HG03139 (cell line): Measurements from ENCODE around the gene SEC61A1.

Source experiments
- ATAC-seq: cut with Tn5 transposase; IDR thresholded peaks from one replicate; pipeline ENCODE4 v1.9.1; 2021; ENCODE audit not compliant: unreplicated experiment

SEC61A1 gene

GRCh38 chr3:128051837-128052594, at the start of gene SEC61A1:
Gene SEC61A1, plus strand, starts transcription at chr3:128052437. Its CDS starts 116 bp downstream, at chr3:128052553.
- ATAC-seq: peak; percentile 80

DNA sequence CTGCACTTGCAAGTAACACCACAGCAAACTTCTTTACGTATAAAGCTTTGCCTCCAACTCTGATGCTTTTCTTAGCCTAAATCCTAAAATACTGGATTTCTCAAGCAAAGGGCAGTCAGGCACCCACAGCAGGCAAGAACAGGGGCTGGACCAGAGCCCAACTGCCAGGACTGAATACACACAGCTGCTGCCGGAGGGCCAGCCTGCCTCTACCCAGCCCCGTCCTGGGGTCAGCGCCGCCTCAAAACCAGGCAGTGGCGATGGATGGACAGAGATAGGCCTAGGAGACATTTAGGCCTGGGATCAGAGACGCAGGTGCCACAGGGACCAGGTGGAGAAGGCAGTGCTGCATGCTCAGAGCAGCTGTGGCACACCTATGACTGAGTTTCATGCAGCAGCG, 47.6 kb upstream of the SEC61A1 start:
- ATAC-seq: no peak

DNA sequence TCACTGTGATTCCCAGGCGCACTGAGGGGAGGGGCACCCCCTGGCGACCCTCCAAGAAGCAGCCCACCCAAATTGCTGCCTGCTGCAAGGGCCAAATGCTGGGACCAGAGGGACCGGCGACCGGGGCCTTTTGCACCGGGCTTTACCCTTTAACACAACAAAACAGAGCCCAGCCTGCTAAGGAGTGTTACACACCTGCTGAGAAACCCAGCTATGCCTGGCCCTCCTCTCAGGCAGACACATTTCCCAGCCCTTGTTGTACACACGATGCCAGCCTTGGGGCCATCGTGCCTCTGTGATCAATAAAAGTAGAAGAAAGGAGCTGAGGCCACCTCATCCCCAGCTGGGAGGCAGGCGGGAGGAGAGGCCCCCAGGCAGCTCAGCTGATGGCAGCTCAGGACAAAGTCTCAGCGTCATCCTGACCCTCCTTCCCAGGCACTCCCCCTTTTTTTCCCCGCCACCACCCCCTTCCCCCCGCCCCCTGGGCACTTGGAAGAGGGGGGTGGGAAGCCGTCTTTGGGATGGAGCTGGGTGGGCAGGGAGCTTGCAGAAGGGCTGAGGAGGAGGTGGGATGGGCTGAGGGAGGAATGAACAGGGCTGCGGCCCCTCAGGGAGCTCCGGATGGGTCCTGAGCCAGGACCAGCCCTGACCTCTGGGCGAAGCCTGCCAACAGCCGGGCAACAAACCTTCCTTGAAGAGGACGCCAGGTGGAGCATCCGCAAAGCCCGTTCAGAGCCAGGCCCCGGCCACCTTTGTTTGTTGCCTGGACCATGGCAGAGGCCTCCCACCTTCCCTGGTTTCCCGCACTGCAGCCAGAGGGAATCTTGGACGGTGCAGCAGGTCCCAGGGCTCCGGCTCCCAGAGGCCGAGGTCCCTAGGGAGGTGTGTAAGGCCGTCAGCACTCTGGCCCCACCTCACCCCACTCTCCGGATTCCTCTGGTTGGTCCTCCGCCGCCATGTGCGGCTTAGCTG, 45.9 kb upstream of the SEC61A1 start:
- no peak for ATAC-seq

DNA sequence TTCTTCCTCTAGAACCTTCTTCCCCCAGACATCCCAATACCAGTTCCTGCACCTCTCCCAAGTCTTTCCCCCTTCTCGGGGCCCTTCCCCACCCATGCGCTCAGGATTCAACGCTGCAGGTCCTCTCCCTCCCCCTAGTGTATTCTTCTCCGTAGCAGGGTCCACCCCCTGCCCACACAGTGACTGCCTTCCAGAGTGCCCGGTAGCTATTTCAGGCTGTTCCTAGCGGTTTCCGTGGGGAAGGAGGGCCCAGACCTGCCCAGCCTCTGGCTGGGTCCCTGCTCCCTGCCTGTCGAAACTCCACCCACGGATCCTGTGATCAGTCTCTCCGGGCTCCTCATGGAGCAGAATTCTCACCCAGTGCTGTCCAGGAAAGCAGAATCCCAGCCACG, 45.2 kb upstream of the SEC61A1 start:
- no peak for ATAC-seq

DNA sequence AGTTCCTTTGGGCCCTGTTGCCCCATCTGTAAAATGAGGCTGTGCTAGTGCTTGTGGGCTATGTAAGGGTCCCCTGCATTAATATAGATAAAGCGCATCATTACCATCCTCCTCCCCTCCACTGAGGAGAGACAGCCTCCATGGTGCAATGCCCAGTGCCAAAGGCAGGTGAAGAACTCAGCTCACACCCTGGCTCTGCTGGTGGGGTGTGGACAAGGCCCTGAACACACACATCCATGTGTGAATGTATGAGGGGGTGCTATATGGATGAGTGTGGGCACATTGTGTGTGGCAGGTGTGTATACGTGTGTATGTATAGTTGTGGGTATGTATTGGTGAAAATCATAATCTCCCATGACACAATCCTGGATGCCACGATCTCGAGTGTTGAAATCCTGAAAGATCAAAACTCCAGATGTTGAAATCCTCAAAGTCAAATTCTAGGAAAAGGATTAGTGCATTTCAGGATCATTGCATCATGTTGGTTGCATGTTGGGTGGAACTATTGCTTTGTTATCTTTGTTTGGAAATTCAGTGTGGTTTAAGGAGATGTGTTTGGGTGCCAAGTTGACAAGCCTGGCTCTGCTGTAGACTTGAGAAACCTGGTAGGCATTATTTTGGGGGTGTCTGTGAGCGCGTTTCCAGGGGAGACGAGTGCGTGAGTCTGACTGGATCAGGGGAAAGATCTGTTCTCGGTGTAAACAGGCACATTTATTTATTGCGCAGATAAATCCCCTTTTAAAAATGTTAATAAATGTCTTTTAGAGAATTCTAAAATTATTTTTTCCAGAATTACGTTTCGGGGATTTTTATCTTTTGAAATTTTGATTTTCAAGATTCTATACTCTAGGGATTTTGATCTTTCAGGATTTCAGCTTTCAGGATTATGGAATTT, 42.0 kb upstream of the SEC61A1 start:
- ATAC-seq: no peak

- ATAC-seq: no peak
These were observed 41.1 kb upstream of the SEC61A1 start for GRCh38 chr3:128011140-128011539.

DNA sequence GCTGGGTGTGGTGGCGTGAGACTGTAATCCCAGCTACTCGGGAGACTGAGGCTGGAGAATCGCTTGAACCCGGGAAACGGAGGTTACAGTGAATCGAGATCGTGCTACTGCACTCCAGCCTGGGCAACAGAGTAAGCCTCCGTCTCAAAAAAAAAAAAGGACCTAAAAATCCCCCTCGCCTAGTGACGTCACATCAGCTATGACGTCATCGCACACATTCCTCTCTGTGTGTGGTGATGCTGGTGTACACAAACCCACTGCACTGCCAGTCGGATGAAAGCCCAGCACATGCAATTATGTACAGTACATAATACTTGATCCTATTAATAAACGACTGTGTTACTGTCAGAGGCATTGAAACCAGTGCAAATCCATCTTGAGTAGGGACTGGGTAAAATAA, 40.2 kb upstream of the SEC61A1 start:
- no peak for ATAC-seq

GRCh38 chr3:128014548-128014947, 37.7 kb upstream of the SEC61A1 start:
- no peak for ATAC-seq

GRCh38 chr3:128016502-128016901, 35.7 kb upstream of the SEC61A1 start:
- ATAC-seq: no peak

DNA sequence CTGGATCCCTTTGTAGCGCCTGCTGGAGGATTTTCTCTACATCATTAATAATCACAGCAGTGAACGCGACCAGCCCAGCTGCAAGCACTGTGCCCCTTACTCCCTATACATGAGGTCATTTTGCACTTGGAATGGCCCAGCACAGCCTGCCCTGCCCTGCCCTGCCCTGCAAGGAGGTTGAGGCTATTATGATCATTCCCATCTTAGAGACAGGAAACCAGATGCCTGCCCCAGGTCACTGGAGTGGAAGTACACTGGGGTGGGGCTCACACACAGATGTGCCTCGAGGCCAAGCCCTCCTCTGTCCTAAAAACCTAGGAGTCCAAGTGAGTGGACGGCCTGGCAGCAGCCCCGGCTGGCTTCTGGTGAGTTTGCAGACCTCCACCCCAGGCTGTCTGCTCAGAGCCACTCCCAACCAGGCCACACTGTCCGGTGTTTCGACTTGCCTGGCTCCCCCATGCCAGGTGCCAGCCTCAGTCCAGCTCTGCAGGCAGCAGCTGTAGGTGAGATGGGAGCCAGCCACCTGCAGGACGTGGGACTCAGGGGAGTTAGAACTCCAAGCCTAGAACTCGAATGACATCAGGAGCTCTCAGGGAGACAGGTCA, 30.4 kb upstream of the SEC61A1 start:
- no peak for ATAC-seq

DNA sequence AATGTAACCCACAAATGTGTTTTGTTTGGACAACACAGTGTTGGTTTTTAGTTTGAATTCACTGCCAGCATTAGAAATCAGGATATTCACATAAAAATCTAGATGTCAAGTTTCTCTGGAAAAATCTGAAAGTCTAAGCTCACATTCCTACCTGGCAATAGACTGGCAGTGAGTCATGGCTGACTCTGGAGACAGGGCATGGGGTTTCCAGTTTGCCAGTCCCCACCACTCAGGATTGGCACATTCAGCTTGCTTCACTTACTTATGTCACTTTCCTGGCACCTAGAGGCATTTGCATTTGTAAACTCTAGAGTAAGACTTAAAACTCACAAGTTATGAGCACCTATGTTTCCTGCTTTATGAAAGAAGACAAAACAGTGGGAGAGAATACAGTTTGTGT, 19.1 kb upstream of the SEC61A1 start:
- no peak for ATAC-seq

- ATAC-seq: no peak
These were observed 16.1 kb upstream of the SEC61A1 start for GRCh38 chr3:128036119-128036518.

GRCh38 chr3:128040041-128040440, 12.2 kb upstream of the SEC61A1 start:
- ATAC-seq: no peak

GRCh38 chr3:128040660-128041059, 11.6 kb upstream of the SEC61A1 start:
- no peak for ATAC-seq

DNA sequence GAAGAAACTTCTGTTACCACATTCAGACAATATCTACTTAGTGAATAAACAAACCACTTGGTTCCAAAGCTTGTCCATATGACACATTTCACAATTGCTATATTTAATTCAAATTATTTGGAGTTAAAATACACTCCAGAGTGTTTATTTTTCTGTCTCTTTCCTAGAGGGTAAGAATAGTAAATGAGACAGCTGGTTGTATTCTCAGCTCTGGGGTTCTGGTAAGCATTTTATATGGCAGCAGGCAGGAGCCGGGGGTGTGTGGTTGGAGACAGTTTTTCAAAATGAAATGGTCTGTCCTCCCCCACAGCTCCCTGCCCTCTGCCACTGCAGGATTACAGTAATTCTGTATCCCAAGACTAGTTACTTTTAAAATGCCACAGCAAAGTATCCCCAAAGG, 10.9 kb upstream of the SEC61A1 start:
- no peak for ATAC-seq

DNA sequence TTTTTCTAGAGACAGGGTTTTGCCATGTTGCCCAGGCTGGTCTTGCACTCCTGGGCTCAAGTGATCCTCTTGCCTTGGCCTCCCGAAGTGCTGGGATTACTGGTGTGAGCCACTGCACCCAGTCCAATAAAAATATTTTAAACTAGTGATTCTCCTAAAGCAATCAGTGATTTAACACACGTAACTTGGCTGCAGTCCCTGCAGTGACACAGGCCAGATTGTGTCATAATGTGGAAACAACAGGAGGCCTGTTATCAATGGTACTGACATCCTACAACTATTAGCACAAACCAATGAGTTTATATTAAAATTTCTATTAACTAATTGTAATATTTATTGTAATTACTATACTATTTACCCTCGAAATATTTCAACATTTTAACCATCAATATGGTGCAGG, 1.6 kb upstream of the SEC61A1 start:
- no peak for ATAC-seq

DNA sequence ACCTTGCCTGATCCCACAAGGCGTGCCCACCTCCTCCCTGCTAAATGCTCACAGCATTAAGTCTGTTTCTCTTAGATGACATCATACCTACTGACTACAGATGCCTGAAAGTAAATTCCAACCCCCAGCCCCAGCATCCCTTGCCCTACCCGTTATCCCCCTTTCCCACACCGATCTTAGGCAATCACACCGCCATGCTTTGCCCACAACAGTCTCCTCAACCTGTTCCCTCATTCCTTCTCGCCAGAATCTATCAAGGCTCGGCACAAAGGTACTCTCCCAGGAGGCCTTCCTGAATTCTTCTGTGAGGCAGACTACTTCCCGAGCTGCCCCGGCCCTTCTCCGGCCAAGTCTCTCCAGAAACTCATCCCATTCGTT, 789 bp upstream of the SEC61A1 start:
- ATAC-seq: no peak

- no peak for ATAC-seq
These were observed 536 bp downstream of the SEC61A1 start for GRCh38 chr3:128052595-128053351.

GRCh38 chr3:128053614-128054013, 1.4 kb downstream of the SEC61A1 start:
- no peak for ATAC-seq

- ATAC-seq: no peak
These were observed 2.1 kb downstream of the SEC61A1 start for GRCh38 chr3:128054367-128054766.
